Endodermal cell (in vitro differentiated cells): ENCODE measurements around the gene BORCS8. TPM values are rescaled to one million over a fixed set of nuclear protein-coding genes. Genes with fewer than 3 reads are reported as not detected.

ENCODE experiments used
- DNase-seq: peaks from one replicate; pipeline ENCODE4 v3.0.0-alpha.2; 2017
- H3K27ac ChIP-seq: 2 replicates; pipeline ENCODE4 v1.5.1; 2013; ENCODE audit warnings: mild to moderate bottlenecking, low read depth, low read length, moderate library complexity
- H3K27me3 ChIP-seq: 2 replicates; pipeline ENCODE4 v1.6.1; 2013; ENCODE audit warnings: mild to moderate bottlenecking, low read length, moderate library complexity; ENCODE audit not compliant: insufficient read depth, control insufficient read depth, poor library complexity, severe bottlenecking
- H3K36me3 ChIP-seq: 2 replicates; pipeline ENCODE4 v1.7.0; 2013; ENCODE audit warnings: mild to moderate bottlenecking, low read length, moderate library complexity; ENCODE audit not compliant: control insufficient read depth, insufficient read depth
- H3K4me1 ChIP-seq: one replicate; pipeline ENCODE4 v1.7.0; 2013; ENCODE audit warnings: low read length; ENCODE audit not compliant: control insufficient read depth, insufficient read depth
- H3K4me3 ChIP-seq: 2 replicates; pipeline ENCODE4 v1.5.1; 2013; ENCODE audit warnings: mild to moderate bottlenecking, low read length, moderate library complexity
- H3K9ac ChIP-seq: 2 replicates; pipeline ENCODE4 v1.6.1; 2013; ENCODE audit warnings: mild to moderate bottlenecking, low read length, moderate library complexity; ENCODE audit not compliant: poor library complexity, severe bottlenecking; ENCODE audit errors: extremely low read depth
- H3K9me3 ChIP-seq: 2 replicates; pipeline ENCODE4 v1.6.1; 2013; ENCODE audit warnings: mild to moderate bottlenecking, low read length, moderate library complexity; ENCODE audit not compliant: control insufficient read depth
- H3K27ac Mint-ChIP-seq: 2 replicates; pipeline ENCODE4 v1.8.0; 2020; ENCODE audit warnings: mixed read lengths
- H3K27me3 Mint-ChIP-seq: 2 replicates; pipeline ENCODE4 v1.8.0; 2021; ENCODE audit warnings: mild to moderate bottlenecking, mixed read lengths; ENCODE audit not compliant: insufficient read depth
- H3K36me3 Mint-ChIP-seq: 2 replicates; pipeline ENCODE4 v1.8.0; 2020; ENCODE audit warnings: low read depth, mixed read lengths
- H3K4me1 Mint-ChIP-seq: 2 replicates; pipeline ENCODE4 v1.8.0; 2020; ENCODE audit warnings: mixed read lengths
- H3K4me3 Mint-ChIP-seq: 2 replicates; pipeline ENCODE4 v1.8.0; 2020; ENCODE audit warnings: mild to moderate bottlenecking, moderate library complexity, mixed read lengths
- H3K9me3 Mint-ChIP-seq: 2 replicates; pipeline ENCODE4 v1.8.0; 2020; ENCODE audit warnings: mild to moderate bottlenecking, mixed read lengths
- WGBS, 2 experiments: methylation state at CpG; one replicate each; pipeline versions ENCODE4 v1.1.5 to v1.1.7; 2013; ENCODE audit warnings: missing lambda C conversion rate in 2 of 2, mixed read lengths in 1 of 2; ENCODE audit not compliant: insufficient coverage in 1 of 2, insufficient read length in 1 of 2; 5-methylcytosine and 5-hydroxymethylcytosine counted together
- total RNA-seq, 2 donors: library from RNA; stranded (reverse); fragmentation: NEBNext Ultra II Directional in 1 of 2; extraction: Animal tissue kit (Norgen Biotek cat#: 25700) in 1 of 2; gene quantifications; 2 replicates in 1 of 2; 3 replicates in 1 of 2; pipeline ENCODE4 v1.2.1, GENCODE V29; 2021
- TF ChIP-seq, protein P1 (sequence below): fragments of 200-600 bp; sonication (generic); conservative IDR thresholded peaks from 2 replicates; pipeline ENCODE4 v1.5.0; 2021; ENCODE audit warnings: antibody characterized with exemption, mild to moderate bottlenecking

Gene BORCS8
- total RNA-seq, 2 donors from 2014 or later = 22.6 to 34.3 TPM

GRCh38 chr19:19209372-19209771, 17.4 kb upstream of the BORCS8 start:
- Mint-ChIP-seq H3K27ac (no peak overlapping the region), H3K4me1 (peaks cover 4% of the 10 kb centered on the region), H3K4me3 (no peak overlapping the region), H3K27me3 (peaks cover 89% of the 10 kb centered on the region), H3K36me3 (no peaks in the 10 kb centered on the region), H3K9me3 (peaks cover under 1% of the 10 kb centered on the region)
- WGBS, 2 experiments = 26 to 63% methylated on average over 3 to 9 of the region's 9 CpGs
- no peak for DNase-seq
- no peaks in the 10 kb centered on the region for H3K36me3 ChIP-seq
- no peak overlapping the region for H3K4me3 ChIP-seq
- no peaks in the 10 kb centered on the region for H3K4me1 ChIP-seq
- H3K9ac ChIP-seq = no peak overlapping the region
- no peaks in the 10 kb centered on the region for H3K9me3 ChIP-seq
- no peak overlapping the region for H3K27ac ChIP-seq
- peaks cover 85% of the 10 kb centered on the region for H3K27me3 ChIP-seq
- TF ChIP-seq, protein P1, sequence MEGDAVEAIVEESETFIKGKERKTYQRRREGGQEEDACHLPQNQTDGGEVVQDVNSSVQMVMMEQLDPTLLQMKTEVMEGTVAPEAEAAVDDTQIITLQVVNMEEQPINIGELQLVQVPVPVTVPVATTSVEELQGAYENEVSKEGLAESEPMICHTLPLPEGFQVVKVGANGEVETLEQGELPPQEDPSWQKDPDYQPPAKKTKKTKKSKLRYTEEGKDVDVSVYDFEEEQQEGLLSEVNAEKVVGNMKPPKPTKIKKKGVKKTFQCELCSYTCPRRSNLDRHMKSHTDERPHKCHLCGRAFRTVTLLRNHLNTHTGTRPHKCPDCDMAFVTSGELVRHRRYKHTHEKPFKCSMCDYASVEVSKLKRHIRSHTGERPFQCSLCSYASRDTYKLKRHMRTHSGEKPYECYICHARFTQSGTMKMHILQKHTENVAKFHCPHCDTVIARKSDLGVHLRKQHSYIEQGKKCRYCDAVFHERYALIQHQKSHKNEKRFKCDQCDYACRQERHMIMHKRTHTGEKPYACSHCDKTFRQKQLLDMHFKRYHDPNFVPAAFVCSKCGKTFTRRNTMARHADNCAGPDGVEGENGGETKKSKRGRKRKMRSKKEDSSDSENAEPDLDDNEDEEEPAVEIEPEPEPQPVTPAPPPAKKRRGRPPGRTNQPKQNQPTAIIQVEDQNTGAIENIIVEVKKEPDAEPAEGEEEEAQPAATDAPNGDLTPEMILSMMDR = no peak

DNA sequence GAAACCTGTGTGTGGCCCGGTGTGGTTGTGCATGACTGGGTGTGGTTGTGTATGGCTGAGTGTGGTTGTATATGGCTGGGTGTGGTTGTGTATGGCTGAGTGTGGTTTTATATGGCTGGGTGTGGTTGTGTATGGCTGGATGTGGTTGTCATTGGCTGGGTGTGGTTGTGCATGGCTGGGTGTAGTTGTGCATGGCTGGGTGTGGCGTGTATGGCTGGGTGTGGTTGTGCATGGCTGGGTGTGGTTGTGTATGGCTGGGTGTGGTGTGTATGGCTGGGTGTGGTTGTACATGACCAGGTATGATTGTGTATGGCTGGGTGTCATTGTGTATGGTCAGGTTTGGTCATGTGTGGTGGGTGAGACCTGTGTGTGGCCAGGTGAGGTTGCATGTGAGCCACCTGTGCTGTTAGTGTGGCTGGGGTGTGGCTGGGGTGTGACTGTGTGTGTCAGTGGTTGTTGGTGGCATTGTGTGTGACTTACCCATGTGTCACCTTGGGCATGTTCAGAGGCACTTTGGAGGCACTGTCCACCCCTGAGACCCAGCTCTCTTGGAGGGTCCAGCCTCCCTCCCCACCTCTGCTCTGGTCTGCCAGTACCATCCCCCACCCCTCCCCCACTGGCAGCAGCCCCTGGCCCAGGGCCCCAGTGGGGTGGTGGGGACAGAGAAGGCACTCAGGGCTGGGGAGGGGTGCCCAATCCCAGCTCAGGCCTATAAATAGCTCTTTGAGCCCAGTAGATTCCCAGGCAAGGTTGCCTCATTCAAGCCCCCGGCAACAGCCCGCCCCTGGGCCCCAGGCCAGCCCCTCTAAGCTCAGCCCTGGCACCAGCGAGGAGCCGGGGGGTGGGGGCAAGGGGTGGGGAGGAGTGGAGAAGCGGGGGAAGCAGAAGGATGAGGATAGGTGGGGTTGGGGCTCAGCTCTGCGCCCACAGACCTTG, 16.0 kb upstream of the BORCS8 start:
- H3K27ac ChIP-seq = no peak overlapping the region
- Mint-ChIP-seq H3K27me3 (peaks cover 80% of the 10 kb centered on the region), H3K27ac (no peak overlapping the region), H3K4me1 (peaks cover 4% of the 10 kb centered on the region), H3K4me3 (no peak overlapping the region), H3K36me3 (no peaks in the 10 kb centered on the region), H3K9me3 (peaks cover 3% of the 10 kb centered on the region)
- H3K9me3 ChIP-seq = no peaks in the 10 kb centered on the region
- H3K27me3 ChIP-seq = peaks cover 70% of the 10 kb centered on the region
- no peak for DNase-seq
- WGBS, 2 experiments = 81% methylated on average over 5 of the region's 8 CpGs; no CpG with 5 or more reads in 1 of the 2 experiments
- TF ChIP-seq, protein P1 = no peak
- H3K36me3 ChIP-seq = no peaks in the 10 kb centered on the region
- no peak overlapping the region for H3K4me3 ChIP-seq
- H3K4me1 ChIP-seq = no peaks in the 10 kb centered on the region
- no peak overlapping the region for H3K9ac ChIP-seq

DNA sequence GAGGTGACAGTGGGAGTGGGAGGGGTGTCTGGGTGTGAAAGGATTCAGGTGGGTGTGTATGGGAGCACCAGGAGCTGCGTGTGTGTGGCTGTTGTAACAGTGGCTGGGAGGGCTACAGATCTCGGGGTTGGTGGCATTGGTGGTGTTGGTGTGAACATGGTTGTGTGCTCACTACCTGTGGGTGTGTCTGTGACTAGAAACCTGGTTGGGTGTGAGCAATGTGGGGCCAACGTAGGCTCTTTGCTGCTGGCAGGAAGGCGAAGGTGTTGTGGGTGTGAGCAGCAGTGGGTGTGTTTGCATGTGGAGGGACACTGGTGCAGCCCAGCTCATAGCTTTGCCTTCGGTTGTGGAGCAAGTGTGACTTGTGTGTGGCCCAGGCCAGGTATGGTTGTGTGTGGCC, 15.0 kb upstream of the BORCS8 start:
- Histone ChIP-seq H3K27me3 (peaks cover 61% of the 10 kb centered on the region), H3K27ac (no peak overlapping the region), H3K4me1 (no peaks in the 10 kb centered on the region), H3K36me3 (peaks cover 2% of the 10 kb centered on the region), H3K9ac (no peak overlapping the region), H3K9me3 (no peaks in the 10 kb centered on the region), H3K4me3 (no peak overlapping the region)
- DNase-seq = no peak
- Mint-ChIP-seq H3K4me3 (no peak overlapping the region), H3K27me3 (peaks cover 70% of the 10 kb centered on the region), H3K9me3 (peaks cover 3% of the 10 kb centered on the region), H3K4me1 (peaks cover 12% of the 10 kb centered on the region), H3K36me3 (peaks cover 8% of the 10 kb centered on the region), H3K27ac (no peak overlapping the region)
- TF ChIP-seq, protein P1 = no peak
- 56 to 73% methylated on average over 2 to 5 of the region's 5 CpGs for WGBS, 2 experiments
